Testis (tissue), 3 donors: ENCODE measurements around the gene ZNF804B. TPM values are rescaled to one million over a fixed set of nuclear protein-coding genes. Genes with fewer than 3 reads are reported as not detected.

Source experiments
- DNase-seq: peaks from one replicate; pipeline ENCODE4 v3.0.0-alpha.2; 2019
- H3K27ac ChIP-seq, 2 donors: fragments of 200-600 bp; sonication (generic); one replicate each; pipeline ENCODE4 v1.5.1; 2019
- H3K27me3 ChIP-seq: fragments of 200-600 bp; sonication (generic); one replicate; pipeline ENCODE4 v1.5.1; 2019
- H3K36me3 ChIP-seq: fragments of 200-600 bp; sonication (generic); one replicate; pipeline ENCODE4 v1.5.1; 2017; ENCODE audit warnings: low read depth; ENCODE audit errors: missing control alignments
- H3K4me1 ChIP-seq: fragments of 200-600 bp; sonication (generic); one replicate; pipeline ENCODE4 v1.5.1; 2019
- H3K4me3 ChIP-seq, 2 donors: fragments of 200-600 bp; sonication (generic); one replicate each; pipeline ENCODE4 v1.5.1; 2017 to 2019
- H3K9me3 ChIP-seq: fragments of 200-600 bp; sonication (generic); one replicate; pipeline ENCODE4 v1.5.1; 2017
- CTCF ChIP-seq, 3 experiments: fragments of 450-650 bp in 2 of 3; fragments of 200-600 bp in 1 of 3; sonication (generic) in 1 of 3; IDR thresholded peaks; one replicate each; pipeline ENCODE4 v1.5.1; 2016 to 2019; ENCODE audit warnings: antibody characterized with exemption in 3 of 3, mild to moderate bottlenecking in 2 of 3, moderate library complexity in 1 of 3
- POLR2A ChIP-seq: fragments of 450-650 bp; IDR thresholded peaks from one replicate; pipeline ENCODE4 v1.6.1; 2017; ENCODE audit warnings: antibody characterized with exemption, mild to moderate bottlenecking, moderate library complexity
- WGBS, 2 donors: methylation state at CpG; one replicate each; pipeline ENCODE4 v1.1.5; 2018; 5-methylcytosine and 5-hydroxymethylcytosine counted together
- intact Hi-C: fragments of 100-400 bp; cut with DNase I; formaldehyde crosslinking; loops from one replicate; pipeline ENCODE4 v1.15.1; 2023; ENCODE audit warnings: low total_unique reads
- polyA plus RNA-seq: library from polyadenylated mRNA; stranded (reverse); fragments of 350-450 nt; fragmentation: Illumina TruSeq; extraction: RNeasy Lipid Tissue Mini Kit (QIAGEN cat#74804); gene quantifications from one replicate; pipeline ENCODE4 v1.2.3, GENCODE V29; 2014; ENCODE audit warnings: low read depth, low replicate concordance; ENCODE audit not compliant: insufficient read depth
- total RNA-seq, 2 donors: library from RNA; depleted of rRNA; stranded (reverse); fragments of >200 nt; gene quantifications; one replicate each; pipeline ENCODE4 v1.2.3, GENCODE V29; 2016

ZNF804B gene
- total and polyA plus RNA-seq, 3 donors from 2014 or later, result 0.39 to 0.43 TPM; not detected in 1

GRCh38 chr7:88851220-88851619 lies 91.7 kb downstream of the ZNF804B start:
- H3K27me3 ChIP-seq, result no peaks in the 10 kb centered on the region
- WGBS, 2 donors, result 93 to 98% methylated on average over 1 of the region's 1 CpG
- intact Hi-C loops, result no loop called here
- H3K9me3 ChIP-seq, result no peaks in the 10 kb centered on the region
- H3K36me3 ChIP-seq, result no peaks in the 10 kb centered on the region
- TF ChIP-seq CTCF (IDR thresholded peaks at IDR 0.05) (no peak), POLR2A (no peak)
- H3K27ac ChIP-seq, result no peak overlapping the region
- DNase-seq, result no peak
- no peak overlapping the region for H3K4me3 ChIP-seq
- H3K4me1 ChIP-seq, result no peaks in the 10 kb centered on the region

DNA sequence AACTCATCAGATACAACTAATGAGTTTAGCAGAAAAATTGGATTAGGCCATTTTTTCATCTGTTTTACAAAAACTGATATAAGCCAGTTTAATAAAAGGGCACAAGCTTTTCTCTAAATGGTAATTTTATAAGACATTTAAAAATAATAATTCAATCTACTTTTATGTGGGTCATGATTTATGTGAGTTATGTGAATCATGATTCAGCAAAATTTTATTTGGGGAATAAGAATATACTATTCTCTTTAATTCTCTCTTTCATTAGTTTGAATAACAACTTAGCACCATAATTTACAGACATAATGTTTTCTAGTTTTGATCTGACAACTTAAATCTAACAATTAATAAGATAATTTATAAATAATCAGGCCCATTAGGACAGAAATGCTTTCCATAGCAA lies 99.8 kb downstream of the ZNF804B start:
- no peaks in the 10 kb centered on the region for H3K36me3 ChIP-seq
- intact Hi-C loops, result no loop called here
- H3K27ac ChIP-seq, result no peak overlapping the region
- no peaks in the 10 kb centered on the region for H3K27me3 ChIP-seq
- H3K4me3 ChIP-seq, result no peak overlapping the region
- DNase-seq, result no peak
- H3K4me1 ChIP-seq, result no peaks in the 10 kb centered on the region
- no peaks in the 10 kb centered on the region for H3K9me3 ChIP-seq
- no peak for TF ChIP-seq POLR2A
- TF ChIP-seq CTCF (IDR thresholded peaks at IDR 0.05), result no peak

DNA sequence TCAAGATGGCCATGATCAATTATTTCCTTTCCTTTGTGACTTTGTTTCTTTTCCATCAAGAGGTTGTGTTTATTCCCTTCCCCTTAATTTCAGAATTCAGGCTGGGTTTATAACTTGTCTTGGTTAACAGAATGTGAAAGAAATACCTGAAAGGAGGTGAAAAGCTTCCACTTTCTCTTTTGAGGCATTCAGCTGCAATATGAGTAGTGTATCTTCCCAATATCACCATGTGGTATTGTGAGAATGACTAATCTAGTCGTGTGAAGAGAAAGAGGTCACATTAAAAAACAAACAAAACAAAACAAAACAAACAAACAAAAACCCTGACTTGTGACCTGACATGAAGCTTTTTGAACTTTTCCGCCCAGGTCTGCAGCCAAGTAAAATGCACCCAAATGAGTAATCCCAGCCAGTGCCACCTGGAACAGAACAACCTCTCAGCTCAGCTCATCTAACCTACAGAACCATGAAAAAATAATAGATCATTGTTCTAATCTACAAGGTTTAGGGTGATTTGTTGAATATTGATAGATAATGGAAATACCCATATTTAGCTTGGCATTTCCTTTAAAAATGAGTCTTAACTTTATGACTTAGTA lies 106.9 kb downstream of the ZNF804B start:
- 67 to 88% methylated on average over 2 of the region's 2 CpGs for WGBS, 2 donors
- Histone ChIP-seq H3K27ac (no peak overlapping the region), H3K4me3 (no peak overlapping the region), H3K9me3 (no peaks in the 10 kb centered on the region), H3K36me3 (no peaks in the 10 kb centered on the region), H3K27me3 (no peaks in the 10 kb centered on the region), H3K4me1 (no peaks in the 10 kb centered on the region)
- DNase-seq, result no peak
- no peak for TF ChIP-seq POLR2A
- no peak for TF ChIP-seq CTCF (IDR thresholded peaks at IDR 0.05)
- intact Hi-C loops, result no loop called here

- no peaks in the 10 kb centered on the region for H3K4me1 ChIP-seq
- no peak for TF ChIP-seq CTCF (IDR thresholded peaks at IDR 0.05)
- no peak for TF ChIP-seq POLR2A
Measured at GRCh38 chr7:88867158-88867557, 107.7 kb downstream of the ZNF804B start.

GRCh38 chr7:88868456-88868855 lies 109.0 kb downstream of the ZNF804B start:
- WGBS, 2 donors, result 91 to 93% methylated on average over 1 of the region's 1 CpG
- Histone ChIP-seq H3K4me3 (no peak overlapping the region), H3K4me1 (no peaks in the 10 kb centered on the region), H3K36me3 (no peaks in the 10 kb centered on the region), H3K9me3 (no peaks in the 10 kb centered on the region), H3K27ac (no peak overlapping the region), H3K27me3 (no peaks in the 10 kb centered on the region)
- intact Hi-C loops, result no loop called here
- no peak for TF ChIP-seq POLR2A
- no peak for TF ChIP-seq CTCF (IDR thresholded peaks at IDR 0.05)
- DNase-seq, result no peak

More at GRCh38 chr7:88867158-88867557, 107.7 kb downstream of the ZNF804B start:
- Histone ChIP-seq H3K27me3 (no peaks in the 10 kb centered on the region), H3K27ac (no peak overlapping the region), H3K36me3 (no peaks in the 10 kb centered on the region), H3K9me3 (no peaks in the 10 kb centered on the region), H3K4me3 (no peak overlapping the region)
- no peak for DNase-seq
- intact Hi-C loops, result no loop called here
- 76 to 98% methylated on average over 2 of the region's 2 CpGs for WGBS, 2 donors
